Thoracic aorta (tissue), 2 donors: ENCODE data around the gene TBK1. TPM values are rescaled to one million over a fixed set of nuclear protein-coding genes. Genes with fewer than 3 reads are reported as not detected.

Source experiments
- ATAC-seq: fragments of 150-250 bp; one replicate; pipeline ENCODE4 v1.8.0; 2017; ENCODE audit warnings: low read depth; ENCODE audit not compliant: insufficient number of reproducible peaks, low FRiP score
- DNase-seq: peaks from one replicate; pipeline ENCODE4 v3.0.0-alpha.2; 2020; ENCODE audit warnings: low spot score
- H3K27ac ChIP-seq, 2 donors: fragments of 200-600 bp; sonication (generic); 1 replicate in 1 of 2; 2 replicates in 1 of 2; pipeline ENCODE4 v1.5.1; 2016; ENCODE audit warnings: mild to moderate bottlenecking in 2 of 2, moderate library complexity in 2 of 2
- H3K27me3 ChIP-seq: fragments of 200-600 bp; sonication (generic); replicated peaks from 2 replicates; pipeline ENCODE4 v1.6.0; 2016; ENCODE audit warnings: mild to moderate bottlenecking; ENCODE audit not compliant: insufficient read depth
- H3K36me3 ChIP-seq: fragments of 200-600 bp; sonication (generic); one replicate; pipeline ENCODE4 v1.5.1; 2016
- H3K4me1 ChIP-seq, 2 donors: fragments of 200-600 bp; sonication (generic); 1 replicate in 1 of 2; 2 replicates in 1 of 2; pipeline versions ENCODE4 v1.5.1 to v1.6.0; 2016; ENCODE audit warnings: low read depth in 2 of 2, mild to moderate bottlenecking in 1 of 2; ENCODE audit not compliant: control insufficient read depth in 1 of 2
- H3K4me3 ChIP-seq: fragments of 200-600 bp; sonication (generic); 2 replicates; pipeline ENCODE4 v1.5.1; 2016; ENCODE audit warnings: mild to moderate bottlenecking
- H3K9me3 ChIP-seq: fragments of 200-600 bp; sonication (generic); 2 replicates; pipeline ENCODE4 v1.5.1; 2016
- CTCF ChIP-seq: fragments of 200-600 bp; sonication (generic); IDR thresholded peaks from one replicate; pipeline ENCODE4 v1.5.1; 2019; ENCODE audit warnings: antibody characterized with exemption
- total RNA-seq, 2 donors: library from RNA; depleted of rRNA; stranded (reverse); fragments of >200 nt; gene quantifications; one replicate each; pipeline versions ENCODE4 v1.1.0 to v1.2.3, GENCODE V29; 2016

The TBK1 gene
- total RNA-seq, 2 donors from 2014 or later, result 26.3 to 39.3 TPM

GRCh38 chr12:64476844-64477243 is 24.9 kb downstream of the TBK1 start:
- peaks cover 10% of the 10 kb centered on the region for H3K9me3 ChIP-seq
- ATAC-seq (no peak), DNase-seq (no peak)
- TF ChIP-seq CTCF, result no peak
- H3K4me1 ChIP-seq, result no peaks in the 10 kb centered on the region
- no peak overlapping the region for H3K27ac ChIP-seq
- no peak overlapping the region for H3K4me3 ChIP-seq
- H3K36me3 ChIP-seq, result peaks cover 25% of the 10 kb centered on the region
- no peaks in the 10 kb centered on the region for H3K27me3 ChIP-seq

GRCh38 chr12:64478661-64479060 is 26.7 kb downstream of the TBK1 start:
- DNase-seq (no peak), ATAC-seq (no peak)
- H3K4me1 ChIP-seq, result no peaks in the 10 kb centered on the region
- no peak overlapping the region for H3K27ac ChIP-seq
- H3K27me3 ChIP-seq, result no peaks in the 10 kb centered on the region
- no peak overlapping the region for H3K4me3 ChIP-seq
- peaks cover 25% of the 10 kb centered on the region for H3K36me3 ChIP-seq
- TF ChIP-seq CTCF, result no peak
- H3K9me3 ChIP-seq, result peaks cover 10% of the 10 kb centered on the region

GRCh38 chr12:64480148-64480547 is 28.2 kb downstream of the TBK1 start:
- no peaks in the 10 kb centered on the region for H3K4me1 ChIP-seq
- no peak for ATAC-seq
- peaks cover 23% of the 10 kb centered on the region for H3K36me3 ChIP-seq
- peaks cover 10% of the 10 kb centered on the region for H3K9me3 ChIP-seq
- no peak overlapping the region for H3K27ac ChIP-seq
- no peak for TF ChIP-seq CTCF
- no peaks in the 10 kb centered on the region for H3K27me3 ChIP-seq
- no peak for DNase-seq
- no peak overlapping the region for H3K4me3 ChIP-seq

- Histone ChIP-seq H3K9me3 (no peaks in the 10 kb centered on the region), H3K4me3 (no peak overlapping the region)
Measured at GRCh38 chr12:64486657-64487056, 34.7 kb downstream of the TBK1 start.

GRCh38 chr12:64491718-64492117 is 39.8 kb downstream of the TBK1 start:
- peaks cover 30% of the 10 kb centered on the region for H3K36me3 ChIP-seq
- H3K4me3 ChIP-seq, result no peak overlapping the region
- no peak for DNase-seq
- peaks cover 12 to 13% of the 10 kb centered on the region in 2 donors for H3K4me1 ChIP-seq
- TF ChIP-seq CTCF, result no peak
- H3K27ac ChIP-seq, result no peak overlapping the region
- no peaks in the 10 kb centered on the region for H3K27me3 ChIP-seq
- ATAC-seq, result no peak
- no peaks in the 10 kb centered on the region for H3K9me3 ChIP-seq

More at GRCh38 chr12:64486657-64487056, 34.7 kb downstream of the TBK1 start:
- ATAC-seq (no peak), DNase-seq (no peak)
- Histone ChIP-seq H3K4me1 (peaks cover 12 to 13% of the 10 kb centered on the region in 2 donors), H3K27me3 (no peaks in the 10 kb centered on the region), H3K27ac (no peak overlapping the region), H3K36me3 (peaks cover 27% of the 10 kb centered on the region)
- no peak for TF ChIP-seq CTCF
